Measurements from ENCODE around the gene ADK. TPM values are rescaled to one million over a fixed set of nuclear protein-coding genes. Genes with fewer than 3 reads are reported as not detected.

Gene ADK
- total RNA-seq, 4 donors from 2014 or later = 15.9 to 28.8 (median 23.3) TPM

- no peak overlapping the region for H3K4me3 ChIP-seq
- H3K36me3 ChIP-seq = no peaks in the 10 kb centered on the region
- H3K27me3 ChIP-seq = no peaks in the 10 kb centered on the region
- H3K27ac ChIP-seq = no peak overlapping the region
- TF ChIP-seq CTCF (IDR thresholded peaks at IDR 0.05 in 4 of 5, conservative IDR thresholded peaks at IDR 0.05 in 1 of 5) (no peak), POLR2A (IDR thresholded peaks at IDR 0.05) (no peak)
- DNase-seq = no peak
- intact Hi-C loops (cut with DNase I; ENCODE audit: low total_unique reads) = no loop called here
- in situ Hi-C loops (cut with MboI; ENCODE audit: low sequenced_read_pairs in 4 of 4) = no loop called here
- ATAC-seq = no peak
- no peaks in the 10 kb centered on the region for H3K9me3 ChIP-seq
- no peaks in the 10 kb centered on the region for H3K4me1 ChIP-seq
Observed at GRCh38 chr10:74529205-74529604, 378.2 kb downstream of the ADK start.

- intact Hi-C loops (cut with DNase I; ENCODE audit: low total_unique reads) (no loop called here), in situ Hi-C loops (cut with MboI; ENCODE audit: low sequenced_read_pairs in 4 of 4) (no loop called here)
- ATAC-seq (no peak), DNase-seq (no peak)
- TF ChIP-seq CTCF (IDR thresholded peaks at IDR 0.05 in 4 of 5, conservative IDR thresholded peaks at IDR 0.05 in 1 of 5) (no peak), POLR2A (IDR thresholded peaks at IDR 0.05) (no peak)
- H3K36me3 ChIP-seq = no peaks in the 10 kb centered on the region
- no peaks in the 10 kb centered on the region for H3K9me3 ChIP-seq
- H3K27me3 ChIP-seq = no peaks in the 10 kb centered on the region
- no peak overlapping the region for H3K27ac ChIP-seq
- H3K4me3 ChIP-seq = no peak overlapping the region
- H3K4me1 ChIP-seq = no peaks in the 10 kb centered on the region
Observed at GRCh38 chr10:74530981-74531380, 380.0 kb downstream of the ADK start.

- Histone ChIP-seq H3K36me3 (no peaks in the 10 kb centered on the region), H3K4me1 (peaks cover 4 to 7% of the 10 kb centered on the region in 2 donors), H3K27ac (no peak overlapping the region), H3K9me3 (no peaks in the 10 kb centered on the region), H3K4me3 (no peak overlapping the region), H3K27me3 (no peaks in the 10 kb centered on the region)
- in situ Hi-C loops (cut with MboI; ENCODE audit: low sequenced_read_pairs in 4 of 4) = no loop called here
- no peak for ATAC-seq
- TF ChIP-seq CTCF (IDR thresholded peaks at IDR 0.05 in 4 of 5, conservative IDR thresholded peaks at IDR 0.05 in 1 of 5) (no peak), POLR2A (IDR thresholded peaks at IDR 0.05) (no peak)
- no peak for DNase-seq
- intact Hi-C loops (cut with DNase I; ENCODE audit: low total_unique reads) = no loop called here
Observed at GRCh38 chr10:74539317-74539716, 388.3 kb downstream of the ADK start.

GRCh38 chr10:74541375-74541774, 390.4 kb downstream of the ADK start:
- no peaks in the 10 kb centered on the region for H3K9me3 ChIP-seq
- H3K36me3 ChIP-seq = no peaks in the 10 kb centered on the region
- H3K4me1 ChIP-seq = peaks cover 4 to 7% of the 10 kb centered on the region in 2 donors
- H3K4me3 ChIP-seq = no peak overlapping the region
- H3K27ac ChIP-seq = peak overlapping the region in 2 of 4 donors; percentile 4 to 16
- DNase-seq = no peak
- no peak for ATAC-seq
- intact Hi-C loops (cut with DNase I; ENCODE audit: low total_unique reads) (no loop called here), in situ Hi-C loops (cut with MboI; ENCODE audit: low sequenced_read_pairs in 4 of 4) (no loop called here)
- TF ChIP-seq POLR2A (IDR thresholded peaks at IDR 0.05) = no peak
- TF ChIP-seq CTCF (IDR thresholded peaks at IDR 0.05 in 4 of 5, conservative IDR thresholded peaks at IDR 0.05 in 1 of 5) = no peak
- no peaks in the 10 kb centered on the region for H3K27me3 ChIP-seq

GRCh38 chr10:74542077-74542476, 391.1 kb downstream of the ADK start:
- peak in 1 of 2 donors; percentile 37 for DNase-seq
- Histone ChIP-seq H3K4me1 (peaks cover 4 to 7% of the 10 kb centered on the region in 2 donors), H3K27ac (no peak overlapping the region), H3K27me3 (no peaks in the 10 kb centered on the region), H3K9me3 (no peaks in the 10 kb centered on the region), H3K4me3 (no peak overlapping the region), H3K36me3 (no peaks in the 10 kb centered on the region)
- intact Hi-C loops (cut with DNase I; ENCODE audit: low total_unique reads) = no loop called here
- in situ Hi-C loops (cut with MboI; ENCODE audit: low sequenced_read_pairs in 4 of 4) = no loop called here
- no peak for TF ChIP-seq POLR2A (IDR thresholded peaks at IDR 0.05)
- no peak for TF ChIP-seq CTCF (IDR thresholded peaks at IDR 0.05 in 4 of 5, conservative IDR thresholded peaks at IDR 0.05 in 1 of 5)
- peak; percentile 69 to 92 for ATAC-seq
